HepG2 (cell line): Measurements from ENCODE around the gene PKNOX2. TPM values are rescaled to one million over a fixed set of nuclear protein-coding genes. Genes with fewer than 3 reads are reported as not detected.

Source experiments
- ATAC-seq: fragments of 200-7000 bp; cut with Tn5 transposase; 3 replicates; pipeline ENCODE4 v1.9.1; 2020; ENCODE audit warnings: mild to moderate bottlenecking, moderate library complexity
- BruUV-seq: library from RNA; stranded (reverse); fragments of 400-500 nt; replicated peaks from 2 replicates; lab custom pipeline; 2021; lab: Mats Ljungman, UMichigan
- CTCF ChIA-PET: fragments of 300-600 bp; formaldehyde crosslinking; extraction: SDS; loops from one replicate; lab custom pipeline; 2021; ENCODE audit warnings: low total read pairs, inconsistent platforms, low intra/inter-chr PET ratio; lab: Yijun Ruan, JAX
- POLR2A ChIA-PET: fragments of 350-600 bp; sonication (Branson Sonifier 250); formaldehyde crosslinking; loops from one replicate; lab custom pipeline; 2020; ENCODE audit warnings: antibody characterized with exemption, inconsistent platforms; lab: Yijun Ruan, JAX
- DNase-seq: peaks from one replicate; pipeline ENCODE4 v3.0.0-alpha.2; 2015; ENCODE audit warnings: low spot score
- FAIRE-seq: peaks from 3 replicates; lab custom pipeline; 2011; peaks lifted over from hg19 to GRCh38; lab: Jason Lieb, UNC
- H2AFZ ChIP-seq: one replicate; pipeline ENCODE4 v1.6.1; 2011; ENCODE audit warnings: low read length, inconsistent platforms
- H3K27ac ChIP-seq: fragments of 300-600 bp; 3 replicates; pipeline ENCODE4 v1.8.0; 2011; ENCODE audit warnings: mixed run types, mild to moderate bottlenecking, mixed read lengths, low read length, inconsistent platforms; ENCODE audit not compliant: insufficient read depth; ENCODE audit errors: extremely low read length
- H3K27me3 ChIP-seq, 2 experiments: fragments of 200-600 bp in 1 of 2; 2 replicates in 1 of 2; 3 replicates in 1 of 2; pipeline versions ENCODE4 v1.6.0 to v1.8.0; 2011; ENCODE audit warnings: low read length in 2 of 2, mild to moderate bottlenecking in 2 of 2, moderate library complexity in 2 of 2, inconsistent platforms in 1 of 2; ENCODE audit not compliant: insufficient read depth in 2 of 2, control insufficient read depth in 1 of 2
- H3K36me3 ChIP-seq, 2 experiments: fragments of 200-600 bp in 1 of 2; replicated peaks in 1 of 2; 2 replicates in 1 of 2; 3 replicates in 1 of 2; pipeline versions ENCODE4 v1.5.1 to v1.8.0; 2011; ENCODE audit warnings: low read length in 2 of 2, inconsistent platforms in 1 of 2; ENCODE audit not compliant: insufficient read depth in 2 of 2, control insufficient read depth in 1 of 2
- H3K4me1 ChIP-seq: 2 replicates; pipeline ENCODE4 v1.5.1; 2012; ENCODE audit warnings: low read length, inconsistent platforms; ENCODE audit not compliant: insufficient read depth
- H3K4me2 ChIP-seq: 2 replicates; pipeline ENCODE4 v1.6.0; 2011; ENCODE audit warnings: low read depth, low read length, inconsistent platforms
- H3K4me3 ChIP-seq, 3 experiments: fragments of 200-600 bp in 1 of 3; sonication (generic), shearing (Covaris generic) in 1 of 3; replicated peaks in 1 of 3; 2 replicates each; pipeline ENCODE4 v1.5.1; 2011 to 2016; ENCODE audit warnings: low read length in 3 of 3, inconsistent platforms in 2 of 3, low read depth in 2 of 3, mild to moderate bottlenecking in 2 of 3, control low read depth in 1 of 3, mixed read lengths in 1 of 3; ENCODE audit not compliant: insufficient read depth in 1 of 3
- H3K79me2 ChIP-seq: one replicate; pipeline ENCODE4 v1.6.1; 2011; ENCODE audit warnings: low read length, inconsistent platforms; ENCODE audit not compliant: insufficient read depth
- H3K9ac ChIP-seq: 2 replicates; pipeline ENCODE4 v1.6.0; 2011; ENCODE audit warnings: mild to moderate bottlenecking, low read depth, low read length, inconsistent platforms; ENCODE audit not compliant: insufficient read depth
- H3K9me3 ChIP-seq: 2 replicates; pipeline ENCODE4 v1.5.1; 2012; ENCODE audit warnings: mild to moderate bottlenecking, low read length
- H4K20me1 ChIP-seq: 2 replicates; pipeline ENCODE4 v1.6.0; 2011; ENCODE audit warnings: inconsistent platforms, mild to moderate bottlenecking, low read length, moderate library complexity; ENCODE audit not compliant: insufficient read depth
- ETS1 ChIP-seq: sonication (generic); formaldehyde crosslinking; IDR thresholded peaks from 2 replicates; pipeline ENCODE4 v1.4.0; 2020; ENCODE audit warnings: missing genetic modification reagents
- MTA3 ChIP-seq: sonication (generic); formaldehyde crosslinking; IDR thresholded peaks from 2 replicates; pipeline ENCODE4 v1.4.0; 2020; ENCODE audit warnings: missing genetic modification reagents
- ZNF142 ChIP-seq: sonication (generic); formaldehyde crosslinking; IDR thresholded peaks from 2 replicates; pipeline ENCODE4 v1.4.0; 2020; ENCODE audit warnings: missing genetic modification reagents
- ZNF281 ChIP-seq: sonication (generic); formaldehyde crosslinking; IDR thresholded peaks from 2 replicates; pipeline ENCODE4 v1.4.0; 2020; ENCODE audit warnings: missing genetic modification reagents, borderline replicate concordance
- ZNF543 ChIP-seq: sonication (generic); formaldehyde crosslinking; IDR thresholded peaks from 2 replicates; pipeline ENCODE4 v1.4.0; 2020; ENCODE audit warnings: mild to moderate bottlenecking, missing genetic modification reagents
- WGBS: methylation state at CpG from one replicate; pipeline ENCODE4 v1.1.6; 2017; ENCODE audit warnings: low lambda C conversion rate; 5-methylcytosine and 5-hydroxymethylcytosine counted together
- in situ Hi-C: cut with HindIII; loops from 2 replicates; pipeline ENCODE4 v1.10.0; 2017; ENCODE audit warnings: low pct_unique_long_range_greater_than_20kb; ENCODE audit not compliant: extremely low pct_ligation_motif_present
- intact Hi-C: fragments of 100-400 bp; cut with micrococcal nuclease; formaldehyde crosslinking; loops from one replicate; pipeline ENCODE4 v1.10.0; 2022; ENCODE audit not compliant: unreplicated experiment
- polyA plus RNA-seq, 8 experiments: library from polyadenylated mRNA; depleted of rRNA in 3 of 8; stranded (reverse) in 7 of 8; unstranded in 1 of 8; fragments of >200 nt; fragmentation: Illumina TruSeq in 4 of 8; extraction: Trizol in 4 of 8; gene quantifications; 2 replicates each; pipeline versions ENCODE4 v1.2.1 to v1.2.3, GENCODE V29; 2011 to 2016; ENCODE audit warnings: low read depth in 4 of 8, missing spikeins in 1 of 8, mixed read lengths in 1 of 8; ENCODE audit not compliant: insufficient read depth in 1 of 8
- total RNA-seq, 5 experiments: library from RNA; depleted of rRNA; stranded (reverse); fragments of >200 nt; fragmentation: Illumina TruSeq; extraction: Trizol; gene quantifications; 2 replicates each; pipeline ENCODE4 v1.2.3, GENCODE V29; 2016; ENCODE audit warnings: low read depth in 1 of 5

Gene PKNOX2
- total and polyA plus RNA-seq, 2 of the 13 experiments (the other 11 are each of a cell fraction or from before 2014, with no cell fraction given): not detected

- Histone ChIP-seq H3K4me3 (no peak overlapping the region), H3K4me2 (no peak overlapping the region), H3K36me3 (no peaks in the 10 kb centered on the region), H3K79me2 (no peaks in the 10 kb centered on the region), H2AFZ (no peak overlapping the region), H3K4me1 (peaks cover 18% of the 10 kb centered on the region), H3K9ac (no peak overlapping the region), H3K27ac (no peak overlapping the region), H4K20me1 (no peaks in the 10 kb centered on the region), H3K9me3 (no peaks in the 10 kb centered on the region), H3K27me3 (peaks cover 2 to 68% of the 10 kb centered on the region in 2 experiments; a peak in 4 of 5 replicates)
- 45% methylated on average over 6 of the region's 6 CpGs for WGBS
- intact Hi-C loops: loop anchor here (1.0 to 10.0 kb wide), 2 partner anchors 61 to 182 kb away; no protein-coding TSS in a partner anchor
- ChIA-PET POLR2A (no interaction called here), CTCF (no interaction called here)
- no peak for TF ChIP-seq MTA3 (CRISPR knock-in tag)
- no peak for TF ChIP-seq ETS1
- no peak for TF ChIP-seq ZNF543 (CRISPR knock-in tag)
- ATAC-seq (no peak), DNase-seq (no peak), FAIRE-seq (no peak)
- in situ Hi-C loops: no loop called here
- no TSS peak for BruUV-seq
Measured at GRCh38 chr11:125163431-125164063, 1.0 kb upstream of the PKNOX2 start.

GRCh38 chr11:125164091-125164421, 495 bp upstream of the PKNOX2 start:
- H4K20me1 ChIP-seq: no peaks in the 10 kb centered on the region
- WGBS: 4% methylated on average over 6 of the region's 8 CpGs
- H3K9me3 ChIP-seq: no peaks in the 10 kb centered on the region
- FAIRE-seq (no peak), DNase-seq (no peak), ATAC-seq (no peak)
- no peak overlapping the region for H3K9ac ChIP-seq
- peaks cover 18% of the 10 kb centered on the region for H3K4me1 ChIP-seq
- peak overlapping the region; percentile 18; the same call in 1 of the 2 replicates for H3K4me2 ChIP-seq
- no peak overlapping the region for H2AFZ ChIP-seq
- ChIA-PET CTCF (interaction anchor here (1.5 kb wide), 1 partner anchor 181 kb away, joined by 5 read pairs; no protein-coding TSS in a partner anchor), POLR2A (no interaction called here)
- peaks cover 2 to 73% of the 10 kb centered on the region in 2 experiments; a peak in 4 of 5 replicates for H3K27me3 ChIP-seq
- H3K27ac ChIP-seq: no peak overlapping the region
- in situ Hi-C loops (no loop called here), intact Hi-C loops (loop anchor here (1.0 to 10.0 kb wide), 2 partner anchors 61 to 181 kb away; no protein-coding TSS in a partner anchor)
- H3K79me2 ChIP-seq: no peaks in the 10 kb centered on the region
- no peak overlapping the region for H3K4me3 ChIP-seq
- H3K36me3 ChIP-seq: no peaks in the 10 kb centered on the region
- no TSS peak for BruUV-seq
- no peak for TF ChIP-seq ZNF142 (CRISPR knock-in tag)
- no peak for TF ChIP-seq ZNF281 (CRISPR knock-in tag)
